HepG2 (cell line): ENCODE data around the gene CFAP92. TPM values are rescaled to one million over a fixed set of nuclear protein-coding genes. Genes with fewer than 3 reads are reported as not detected.

Experiments used
- DNMT3B ChIP-seq: conservative IDR thresholded peaks from 2 replicates; pipeline ENCODE4 v1.6.1; 2016; ENCODE audit warnings: missing biosample characterization, control low read depth
- DPF2 ChIP-seq: sonication (generic); formaldehyde crosslinking; IDR thresholded peaks from 2 replicates; pipeline ENCODE4 v1.4.0; 2020; ENCODE audit warnings: mild to moderate bottlenecking, low read depth, missing genetic modification reagents, borderline replicate concordance
- ERF ChIP-seq: IDR thresholded peaks from 2 replicates; pipeline ENCODE4 v1.6.1; 2018; ENCODE audit warnings: missing biosample characterization, missing genetic modification reagents
- HOXD1 ChIP-seq: sonication (generic); formaldehyde crosslinking; IDR thresholded peaks from 2 replicates; pipeline ENCODE4 v1.5.0; 2020; ENCODE audit warnings: missing genetic modification reagents
- IKZF1 ChIP-seq: fragments of 450-650 bp; IDR thresholded peaks from 2 replicates; pipeline ENCODE4 v1.7.1; 2016
- KDM5A ChIP-seq: fragments of 200-600 bp; sonication (generic); IDR thresholded peaks from 2 replicates; pipeline ENCODE4 v1.7.0; 2018; ENCODE audit warnings: antibody characterized with exemption, mild to moderate bottlenecking, low read length, borderline replicate concordance
- MZF1 ChIP-seq: sonication (generic); formaldehyde crosslinking; IDR thresholded peaks from 2 replicates; pipeline ENCODE4 v1.8.1; 2023; ENCODE audit warnings: mild to moderate bottlenecking, missing genetic modification reagents, borderline replicate concordance
- POLR2AphosphoS2 ChIP-seq: IDR thresholded peaks from 2 replicates; pipeline ENCODE4 v1.6.1; 2011; ENCODE audit warnings: low read depth, low read length, improper control_type of control experiment
- PTBP1 ChIP-seq: fragments of 200-400 bp; formaldehyde crosslinking; IDR thresholded peaks from 2 replicates; pipeline ENCODE4 v1.6.1; 2018; ENCODE audit warnings: low read length, low read depth; ENCODE audit not compliant: poor library complexity, severe bottlenecking
- RARA ChIP-seq: IDR thresholded peaks from 2 replicates; pipeline ENCODE4 v1.6.1; 2016; ENCODE audit warnings: missing genetic modification reagents, missing compliant biosample characterization
- SMC3 ChIP-seq: IDR thresholded peaks from 2 replicates; pipeline ENCODE4 v1.6.1; 2011; ENCODE audit warnings: low read length, improper control_type of control experiment
- ZBTB38 ChIP-seq: sonication (generic); formaldehyde crosslinking; IDR thresholded peaks from 2 replicates; pipeline ENCODE4 v1.5.1; 2020; ENCODE audit warnings: mild to moderate bottlenecking, missing genetic modification reagents
- ZMYM3 ChIP-seq: sonication (generic); formaldehyde crosslinking; IDR thresholded peaks from 2 replicates; pipeline ENCODE4 v1.5.1; 2020; ENCODE audit warnings: mild to moderate bottlenecking, missing genetic modification reagents
- ZNF430 ChIP-seq: sonication (generic); formaldehyde crosslinking; IDR thresholded peaks from 2 replicates; pipeline ENCODE4 v1.9.0; 2021; ENCODE audit warnings: mild to moderate bottlenecking, missing genetic modification reagents
- ZNF615 ChIP-seq: sonication (generic); formaldehyde crosslinking; IDR thresholded peaks from 2 replicates; pipeline ENCODE4 v1.5.0; 2020; ENCODE audit warnings: mild to moderate bottlenecking, missing genetic modification reagents, borderline replicate concordance
- ZNF724P ChIP-seq: sonication (generic); formaldehyde crosslinking; IDR thresholded peaks from 2 replicates; pipeline ENCODE4 v1.8.0; 2022; ENCODE audit warnings: missing genetic modification reagents, borderline replicate concordance
- polyA plus RNA-seq, 8 experiments: library from polyadenylated mRNA; depleted of rRNA in 3 of 8; stranded (reverse) in 7 of 8; unstranded in 1 of 8; fragments of >200 nt; fragmentation: Illumina TruSeq in 4 of 8; extraction: Trizol in 4 of 8; gene quantifications; 2 replicates each; pipeline versions ENCODE4 v1.2.1 to v1.2.3, GENCODE V29; 2011 to 2016; ENCODE audit warnings: low read depth in 4 of 8, missing spikeins in 1 of 8, mixed read lengths in 1 of 8; ENCODE audit not compliant: insufficient read depth in 1 of 8
- total RNA-seq, 5 experiments: library from RNA; depleted of rRNA; stranded (reverse); fragments of >200 nt; fragmentation: Illumina TruSeq; extraction: Trizol; gene quantifications; 2 replicates each; pipeline ENCODE4 v1.2.3, GENCODE V29; 2016; ENCODE audit warnings: low read depth in 1 of 5
- TF ChIP-seq, protein P1 (sequence below): sonication (generic); formaldehyde crosslinking; IDR thresholded peaks from 2 replicates; pipeline ENCODE4 v1.5.0; 2020; ENCODE audit warnings: missing genetic modification reagents
- TF ChIP-seq, protein P2 (sequence below): sonication (generic); formaldehyde crosslinking; IDR thresholded peaks from 2 replicates; pipeline ENCODE4 v1.4.0; 2020; ENCODE audit warnings: missing genetic modification reagents
- TF ChIP-seq, protein P3 (sequence below): sonication (generic); formaldehyde crosslinking; IDR thresholded peaks from 2 replicates; pipeline ENCODE4 v1.5.0; 2020; ENCODE audit warnings: mild to moderate bottlenecking, missing genetic modification reagents
- TF ChIP-seq, protein P4 (sequence below): sonication (generic); formaldehyde crosslinking; IDR thresholded peaks from 2 replicates; pipeline ENCODE4 v1.4.0; 2020; ENCODE audit warnings: missing genetic modification reagents
- TF ChIP-seq, protein P5 (sequence below): sonication (generic); formaldehyde crosslinking; IDR thresholded peaks from 2 replicates; pipeline ENCODE4 v1.5.1; 2020; ENCODE audit warnings: missing genetic modification reagents, mild to moderate bottlenecking, borderline replicate concordance

The CFAP92 gene
- total and polyA plus RNA-seq, 2 of the 13 experiments (the other 11 are each of a cell fraction or from before 2014, with no cell fraction given) = 0.18 to 0.46 TPM

DNA sequence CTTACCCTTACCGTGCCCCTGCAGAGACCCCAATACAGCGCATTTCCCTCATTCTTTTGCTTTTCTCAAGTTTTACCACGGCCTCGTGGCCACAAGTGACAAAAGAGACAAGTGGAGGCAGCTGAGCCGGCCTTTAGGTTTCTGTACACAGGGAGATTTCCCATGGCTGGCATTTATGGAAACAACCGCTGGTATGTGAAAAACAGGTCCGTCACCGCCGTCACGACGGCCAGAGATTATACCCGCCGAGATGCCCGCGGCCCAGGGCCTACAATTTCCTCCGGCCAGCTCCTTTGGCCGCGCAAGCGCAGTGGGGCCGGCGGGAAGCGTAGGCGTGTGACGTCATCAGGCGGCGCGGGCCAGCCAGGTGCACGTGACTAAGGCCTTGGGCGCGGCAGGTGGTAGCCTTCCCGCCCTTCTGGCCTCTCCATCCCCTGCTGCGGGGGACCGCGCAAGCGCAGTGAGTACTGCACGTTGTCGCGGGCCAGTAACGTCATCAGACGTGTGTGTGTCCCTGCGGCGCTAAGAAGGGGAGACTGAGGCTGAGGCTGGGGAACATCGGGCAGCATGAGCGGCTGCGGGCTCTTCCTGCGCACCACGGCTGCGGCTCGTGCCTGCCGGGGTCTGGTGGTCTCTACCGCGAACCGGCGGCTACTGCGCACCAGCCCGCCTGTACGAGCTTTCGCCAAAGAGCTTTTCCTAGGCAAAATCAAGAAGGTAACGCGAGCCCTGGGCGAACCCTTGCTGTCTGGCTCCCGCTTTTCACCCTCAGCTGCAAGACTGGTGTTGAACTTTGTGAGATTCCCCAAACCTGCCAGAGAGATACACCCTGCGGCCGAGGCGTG, 114.5 kb downstream of the CFAP92 start, which contains the start of gene ACAD9 (continued):
- TF ChIP-seq, protein P1, sequence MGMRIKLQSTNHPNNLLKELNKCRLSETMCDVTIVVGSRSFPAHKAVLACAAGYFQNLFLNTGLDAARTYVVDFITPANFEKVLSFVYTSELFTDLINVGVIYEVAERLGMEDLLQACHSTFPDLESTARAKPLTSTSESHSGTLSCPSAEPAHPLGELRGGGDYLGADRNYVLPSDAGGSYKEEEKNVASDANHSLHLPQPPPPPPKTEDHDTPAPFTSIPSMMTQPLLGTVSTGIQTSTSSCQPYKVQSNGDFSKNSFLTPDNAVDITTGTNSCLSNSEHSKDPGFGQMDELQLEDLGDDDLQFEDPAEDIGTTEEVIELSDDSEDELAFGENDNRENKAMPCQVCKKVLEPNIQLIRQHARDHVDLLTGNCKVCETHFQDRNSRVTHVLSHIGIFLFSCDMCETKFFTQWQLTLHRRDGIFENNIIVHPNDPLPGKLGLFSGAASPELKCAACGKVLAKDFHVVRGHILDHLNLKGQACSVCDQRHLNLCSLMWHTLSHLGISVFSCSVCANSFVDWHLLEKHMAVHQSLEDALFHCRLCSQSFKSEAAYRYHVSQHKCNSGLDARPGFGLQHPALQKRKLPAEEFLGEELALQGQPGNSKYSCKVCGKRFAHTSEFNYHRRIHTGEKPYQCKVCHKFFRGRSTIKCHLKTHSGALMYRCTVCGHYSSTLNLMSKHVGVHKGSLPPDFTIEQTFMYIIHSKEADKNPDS = no peak; the same call in 1 of the 2 replicates
- TF ChIP-seq, protein P2, sequence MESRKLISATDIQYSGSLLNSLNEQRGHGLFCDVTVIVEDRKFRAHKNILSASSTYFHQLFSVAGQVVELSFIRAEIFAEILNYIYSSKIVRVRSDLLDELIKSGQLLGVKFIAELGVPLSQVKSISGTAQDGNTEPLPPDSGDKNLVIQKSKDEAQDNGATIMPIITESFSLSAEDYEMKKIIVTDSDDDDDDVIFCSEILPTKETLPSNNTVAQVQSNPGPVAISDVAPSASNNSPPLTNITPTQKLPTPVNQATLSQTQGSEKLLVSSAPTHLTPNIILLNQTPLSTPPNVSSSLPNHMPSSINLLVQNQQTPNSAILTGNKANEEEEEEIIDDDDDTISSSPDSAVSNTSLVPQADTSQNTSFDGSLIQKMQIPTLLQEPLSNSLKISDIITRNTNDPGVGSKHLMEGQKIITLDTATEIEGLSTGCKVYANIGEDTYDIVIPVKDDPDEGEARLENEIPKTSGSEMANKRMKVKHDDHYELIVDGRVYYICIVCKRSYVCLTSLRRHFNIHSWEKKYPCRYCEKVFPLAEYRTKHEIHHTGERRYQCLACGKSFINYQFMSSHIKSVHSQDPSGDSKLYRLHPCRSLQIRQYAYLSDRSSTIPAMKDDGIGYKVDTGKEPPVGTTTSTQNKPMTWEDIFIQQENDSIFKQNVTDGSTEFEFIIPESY (CRISPR knock-in tag) = peak; percentile 40; the same call in 1 of the 2 replicates
- TF ChIP-seq HOXD1 (CRISPR knock-in tag) = peak; percentile 61; the same call in 1 of the 2 replicates
- peak; percentile 67 for TF ChIP-seq RARA (CRISPR knock-in tag)
- no peak for TF ChIP-seq IKZF1
- TF ChIP-seq POLR2AphosphoS2 = no peak
- TF ChIP-seq ZNF430 (CRISPR knock-in tag) = peak; percentile 78
- TF ChIP-seq DNMT3B (CRISPR knock-in tag) = 0 out of 2 replicates have a peak, but pooled peaks have one; percentile 6
- peak; percentile 51; the same call in 1 of the 2 replicates for TF ChIP-seq ZMYM3
- TF ChIP-seq, protein P3, sequence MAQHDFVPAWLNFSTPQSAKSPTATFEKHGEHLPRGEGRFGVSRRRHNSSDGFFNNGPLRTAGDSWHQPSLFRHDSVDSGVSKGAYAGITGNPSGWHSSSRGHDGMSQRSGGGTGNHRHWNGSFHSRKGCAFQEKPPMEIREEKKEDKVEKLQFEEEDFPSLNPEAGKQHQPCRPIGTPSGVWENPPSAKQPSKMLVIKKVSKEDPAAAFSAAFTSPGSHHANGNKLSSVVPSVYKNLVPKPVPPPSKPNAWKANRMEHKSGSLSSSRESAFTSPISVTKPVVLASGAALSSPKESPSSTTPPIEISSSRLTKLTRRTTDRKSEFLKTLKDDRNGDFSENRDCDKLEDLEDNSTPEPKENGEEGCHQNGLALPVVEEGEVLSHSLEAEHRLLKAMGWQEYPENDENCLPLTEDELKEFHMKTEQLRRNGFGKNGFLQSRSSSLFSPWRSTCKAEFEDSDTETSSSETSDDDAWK (CRISPR knock-in tag) = no peak
- TF ChIP-seq, protein P4, sequence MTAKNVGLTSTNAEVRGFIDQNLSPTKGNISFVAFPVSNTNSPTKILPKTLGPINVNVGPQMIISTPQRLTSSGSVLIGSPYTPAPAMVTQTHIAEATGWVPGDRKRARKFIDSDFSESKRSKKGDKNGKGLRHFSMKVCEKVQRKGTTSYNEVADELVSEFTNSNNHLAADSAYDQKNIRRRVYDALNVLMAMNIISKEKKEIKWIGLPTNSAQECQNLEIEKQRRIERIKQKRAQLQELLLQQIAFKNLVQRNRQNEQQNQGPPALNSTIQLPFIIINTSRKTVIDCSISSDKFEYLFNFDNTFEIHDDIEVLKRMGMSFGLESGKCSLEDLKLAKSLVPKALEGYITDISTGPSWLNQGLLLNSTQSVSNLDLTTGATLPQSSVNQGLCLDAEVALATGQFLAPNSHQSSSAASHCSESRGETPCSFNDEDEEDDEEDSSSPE (CRISPR knock-in tag) = peak; percentile 100
- peak; percentile 89 for TF ChIP-seq KDM5A
- peak; percentile 95 for TF ChIP-seq ZNF724P (CRISPR knock-in tag)
- TF ChIP-seq MZF1 = no peak
- no peak for TF ChIP-seq SMC3
- TF ChIP-seq, protein P5, sequence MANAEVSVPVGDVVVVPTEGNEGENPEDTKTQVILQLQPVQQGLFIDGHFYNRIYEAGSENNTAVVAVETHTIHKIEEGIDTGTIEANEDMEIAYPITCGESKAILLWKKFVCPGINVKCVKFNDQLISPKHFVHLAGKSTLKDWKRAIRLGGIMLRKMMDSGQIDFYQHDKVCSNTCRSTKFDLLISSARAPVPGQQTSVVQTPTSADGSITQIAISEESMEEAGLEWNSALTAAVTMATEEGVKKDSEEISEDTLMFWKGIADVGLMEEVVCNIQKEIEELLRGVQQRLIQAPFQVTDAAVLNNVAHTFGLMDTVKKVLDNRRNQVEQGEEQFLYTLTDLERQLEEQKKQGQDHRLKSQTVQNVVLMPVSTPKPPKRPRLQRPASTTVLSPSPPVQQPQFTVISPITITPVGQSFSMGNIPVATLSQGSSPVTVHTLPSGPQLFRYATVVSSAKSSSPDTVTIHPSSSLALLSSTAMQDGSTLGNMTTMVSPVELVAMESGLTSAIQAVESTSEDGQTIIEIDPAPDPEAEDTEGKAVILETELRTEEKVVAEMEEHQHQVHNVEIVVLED (CRISPR knock-in tag) = peak; percentile 97
- 0 out of 2 replicates have a peak, but pooled peaks have one; percentile 38 for TF ChIP-seq DPF2
- TF ChIP-seq PTBP1 = peak; percentile 69
- peak; percentile 97 for TF ChIP-seq ERF (CRISPR knock-in tag)
- TF ChIP-seq ZBTB38 (CRISPR knock-in tag) = peak; percentile 98
- TF ChIP-seq ZNF615 (CRISPR knock-in tag) = no peak
